DMS153 treated with DMSO at 0.1 percent for 48 hours (cell line): ENCODE results near the gene NDRG3.
"Not testable (repeated sequence)": the region's sequence is repeated elsewhere in the genome, so short reads cannot be mapped to it uniquely, and the experiment has no call there.

Source experiments
- DNase-seq: peaks from one replicate; lab custom pipeline; 2025; ENCODE audit not compliant: unreplicated experiment; lab: John Stamatoyannopoulos, UW

NDRG3 gene

DNA sequence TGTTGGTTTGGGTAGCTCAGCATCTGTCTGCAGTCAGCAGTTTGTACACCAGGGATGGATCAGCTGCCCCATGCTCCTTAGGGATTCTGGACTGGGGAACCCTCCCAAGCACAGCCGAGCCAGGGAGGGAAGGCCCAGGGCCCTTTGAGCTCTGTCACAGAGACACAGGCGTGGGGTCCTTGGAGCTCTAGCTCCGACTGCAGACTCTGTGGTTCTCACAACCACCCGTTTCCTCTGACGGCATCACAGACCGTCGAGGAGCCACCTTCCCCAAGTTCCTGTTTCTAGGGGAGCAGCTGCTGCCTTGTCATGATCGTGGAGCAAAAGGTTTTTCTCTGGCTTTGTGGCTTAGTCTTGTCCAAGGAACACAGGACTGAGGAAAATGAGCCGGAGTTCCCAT, 99.9 kb downstream of the NDRG3 start, which contains the start of gene SLA2:
Gene SLA2 (minus strand): TSS at position 199 of the 400 bp plus-strand sequence. CDS start 4,861 bp downstream, outside the sequence.
- DNase-seq = no peak

DNA sequence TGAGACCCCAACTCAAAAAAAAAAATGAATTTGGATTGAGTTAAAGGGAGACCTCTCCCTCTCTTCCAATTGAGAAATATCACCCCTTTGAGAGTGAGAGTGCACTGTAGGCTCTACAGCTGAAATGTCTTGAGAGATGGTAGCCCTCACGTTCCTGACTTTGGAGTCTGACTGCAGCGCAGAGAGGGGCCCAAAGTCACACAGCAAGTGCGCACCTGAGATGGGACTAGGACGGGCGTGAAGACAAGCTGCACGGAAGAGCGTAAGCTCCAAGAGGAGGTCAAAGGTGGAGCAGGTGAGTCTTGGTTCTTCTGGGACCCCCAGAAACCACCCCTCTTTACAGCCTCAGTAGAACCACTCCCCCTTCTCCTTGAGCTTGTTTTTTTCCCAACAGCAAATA, 100.5 kb downstream of the NDRG3 start:
- DNase-seq = no peak

DNA sequence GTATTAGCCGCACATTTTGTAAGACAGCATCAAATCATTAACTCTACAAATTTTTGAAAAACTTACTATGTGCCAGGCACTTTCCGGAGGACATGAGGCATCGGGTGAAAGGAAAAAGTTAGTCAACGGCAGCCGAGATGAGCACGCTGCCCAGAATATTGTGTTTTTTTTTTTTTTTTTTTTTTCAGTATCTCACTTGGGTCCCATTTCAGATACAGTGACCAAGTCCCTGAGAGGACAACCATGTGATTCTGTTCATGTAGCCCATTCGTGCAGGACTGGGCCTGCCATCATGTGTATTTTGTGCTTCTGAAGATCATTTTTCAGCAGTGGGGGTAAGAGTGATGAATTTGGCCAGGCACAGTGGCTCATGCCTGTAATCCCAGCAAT, 101.2 kb downstream of the NDRG3 start:
- DNase-seq = no peak

DNA sequence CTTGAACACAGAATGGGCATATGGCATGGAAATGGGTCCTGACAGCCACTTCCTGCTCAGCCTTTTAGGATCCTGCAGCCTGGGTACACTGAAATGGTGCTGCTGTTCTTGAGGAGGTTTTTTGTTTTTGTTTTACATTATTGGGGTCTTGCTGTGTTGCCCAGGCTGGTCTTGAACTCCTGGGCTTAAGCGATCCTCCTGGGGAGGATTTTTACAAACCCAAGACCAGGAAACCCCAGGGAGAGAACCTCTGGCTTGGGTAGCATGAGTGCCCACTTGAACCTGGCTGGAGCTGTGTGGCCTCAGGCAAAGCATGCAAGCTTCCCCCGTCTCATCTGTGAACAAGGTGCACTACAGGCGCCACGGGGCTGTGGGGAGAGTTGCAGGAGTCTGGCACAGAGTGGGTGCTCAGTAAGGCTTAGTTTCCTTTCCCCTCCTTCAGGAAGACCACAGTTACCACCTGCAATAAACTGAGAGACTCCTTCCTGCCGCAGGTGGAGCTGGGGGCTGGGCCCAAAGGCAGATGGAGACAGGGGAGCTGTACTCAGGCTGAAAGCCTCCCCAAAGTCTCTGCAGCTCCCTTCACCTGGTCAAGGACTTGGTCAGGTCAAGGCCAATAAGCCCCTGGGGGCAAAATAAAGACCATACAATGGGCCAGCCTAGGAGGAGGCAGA, 101.7 kb downstream of the NDRG3 start:
- DNase-seq = no peak

DNA sequence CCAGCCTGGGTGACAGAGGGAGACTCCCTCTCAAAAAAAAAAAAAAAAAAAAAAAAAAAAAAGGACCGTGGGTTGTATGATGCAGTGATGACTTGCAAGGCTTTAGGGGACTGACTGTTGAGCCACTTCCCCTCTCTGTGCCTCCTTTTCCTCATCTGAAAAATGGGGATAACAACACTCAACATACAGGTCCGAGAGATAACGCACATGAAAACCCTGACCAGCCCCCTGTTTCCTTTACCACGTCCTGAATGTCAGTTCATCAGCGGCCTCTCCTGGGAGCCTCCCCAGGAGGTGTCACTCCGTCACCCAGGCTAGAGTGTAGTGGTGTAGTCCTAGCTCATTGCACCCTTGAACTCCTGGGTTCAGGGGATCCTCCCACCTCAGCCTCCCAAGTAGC, 103.8 kb downstream of the NDRG3 start:
- no peak for DNase-seq

DNA sequence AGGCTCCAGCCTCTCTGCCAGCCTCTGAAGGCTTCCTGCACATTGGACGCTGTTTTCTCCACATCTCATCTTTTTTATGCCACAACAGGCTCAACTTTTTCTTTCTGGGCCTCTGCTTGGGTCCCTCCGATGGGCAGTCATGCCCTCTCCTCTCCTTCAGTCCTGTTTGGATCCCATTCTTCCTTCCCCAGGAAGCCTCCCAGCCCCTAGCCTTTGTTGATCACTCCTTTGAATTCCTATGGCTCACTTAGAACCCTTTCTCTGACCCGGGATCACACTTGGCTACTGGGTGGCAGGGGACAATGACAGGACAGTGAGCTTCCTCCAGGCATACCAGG, 104.4 kb downstream of the NDRG3 start:
- DNase-seq = no peak

DNA sequence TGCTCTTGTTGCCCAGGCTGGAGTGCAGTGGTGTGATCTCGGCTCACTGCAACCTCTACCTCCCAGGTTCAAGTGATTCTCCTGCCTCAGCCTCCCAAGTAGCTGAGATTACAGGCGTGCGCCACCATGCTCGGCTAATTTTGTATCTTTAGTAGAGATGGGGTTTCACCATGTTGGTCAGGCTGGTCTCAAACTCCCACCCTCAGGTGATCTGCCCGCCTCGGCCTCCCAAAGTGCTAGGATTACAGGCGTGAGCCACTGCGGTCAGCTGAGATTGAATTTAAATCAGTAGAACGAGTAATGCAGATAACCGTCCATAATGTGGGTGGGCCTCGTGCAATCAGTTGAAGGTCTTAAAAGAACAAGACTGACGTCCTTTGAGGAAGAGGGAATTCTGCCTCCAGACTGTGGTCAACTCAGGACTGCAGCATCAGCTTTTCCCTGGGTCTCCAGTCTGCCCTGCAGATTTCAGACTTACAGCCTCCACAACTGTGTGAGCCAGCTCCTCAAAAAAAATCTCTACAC, 107.0 kb downstream of the NDRG3 start:
- not testable (repeated sequence) for DNase-seq

DNA sequence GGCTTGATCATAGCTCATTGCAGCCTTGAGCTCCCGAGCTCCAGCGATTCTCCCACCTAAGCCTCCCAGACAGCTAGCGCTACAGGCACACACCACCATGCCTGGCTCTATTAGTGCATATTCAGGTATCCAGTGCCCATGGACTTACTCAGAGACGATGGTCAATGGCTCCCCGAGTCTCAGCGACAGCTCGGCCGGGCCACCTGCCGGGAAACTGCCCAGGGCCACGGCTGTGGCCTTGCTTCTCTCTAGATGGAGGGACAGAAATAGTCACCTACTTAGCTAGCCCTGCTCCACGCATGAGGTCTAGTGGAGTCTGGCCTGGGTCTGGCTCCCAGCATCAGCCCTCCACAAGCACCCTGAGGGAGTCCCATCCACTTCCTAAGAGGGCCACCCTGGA, 111.5 kb downstream of the NDRG3 start:
- DNase-seq = no peak

DNA sequence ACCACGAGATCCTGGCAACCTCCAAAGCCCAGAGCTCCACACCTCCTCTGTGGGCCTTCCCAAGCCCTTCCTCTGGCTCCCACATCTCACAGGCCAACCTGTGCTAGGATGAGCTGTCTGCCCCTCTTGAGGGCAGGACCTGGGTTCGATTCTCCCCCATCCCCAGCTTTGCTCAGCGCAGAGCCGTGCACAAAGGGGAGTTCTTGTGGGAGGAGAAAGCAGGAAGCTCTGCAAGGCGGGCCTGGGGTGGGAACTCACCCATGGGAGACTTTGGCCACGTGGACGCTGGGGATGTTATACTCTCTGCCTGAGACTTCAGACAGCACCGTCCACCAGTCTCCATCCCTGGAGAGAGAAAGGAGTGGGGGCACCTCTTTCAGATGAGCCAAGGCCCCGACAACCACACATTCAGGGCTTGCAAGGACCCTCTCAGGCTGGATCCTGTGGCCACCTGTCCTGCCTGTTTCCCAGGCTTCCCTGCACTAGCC, 112.6 kb downstream of the NDRG3 start:
- no peak for DNase-seq

DNA sequence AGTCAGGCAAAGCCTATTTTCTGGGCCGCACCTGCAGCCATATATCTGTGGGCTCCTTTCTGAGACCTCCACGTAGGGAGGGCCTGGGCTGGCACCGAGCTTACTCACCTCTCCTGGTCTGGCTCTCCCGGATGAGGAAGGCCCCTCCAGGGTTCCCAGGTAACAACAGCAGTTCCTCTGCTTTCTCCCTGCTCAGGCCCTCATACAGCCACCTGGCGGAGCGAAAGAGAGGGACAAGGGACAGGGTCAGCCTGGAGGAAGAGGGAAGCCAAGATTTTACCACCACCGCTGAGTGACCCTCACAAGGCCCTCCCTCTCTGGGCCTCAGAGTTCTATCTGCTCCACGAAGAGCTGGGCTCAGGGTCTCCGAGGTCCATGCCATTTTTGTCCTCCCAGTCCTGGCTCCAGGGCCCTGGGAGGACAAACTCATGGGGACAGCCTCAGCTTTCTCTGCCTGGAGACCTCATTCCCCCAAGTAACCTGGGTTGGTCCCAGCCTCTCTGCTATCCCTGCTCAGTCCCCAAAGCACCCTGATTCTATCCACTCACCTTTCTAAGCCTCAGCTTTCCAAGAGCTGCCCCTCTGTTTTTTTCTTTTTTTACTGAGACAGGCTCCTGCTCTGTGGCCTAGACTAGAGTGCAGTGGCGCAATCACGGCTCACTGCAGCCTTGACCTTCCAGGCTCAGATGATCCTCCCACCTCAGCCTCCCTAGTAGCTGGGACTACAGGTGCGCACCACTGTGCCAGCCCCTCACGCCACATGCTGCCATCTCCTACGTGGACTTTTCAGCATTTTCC, 113.2 kb downstream of the NDRG3 start:
- no peak for DNase-seq

DNA sequence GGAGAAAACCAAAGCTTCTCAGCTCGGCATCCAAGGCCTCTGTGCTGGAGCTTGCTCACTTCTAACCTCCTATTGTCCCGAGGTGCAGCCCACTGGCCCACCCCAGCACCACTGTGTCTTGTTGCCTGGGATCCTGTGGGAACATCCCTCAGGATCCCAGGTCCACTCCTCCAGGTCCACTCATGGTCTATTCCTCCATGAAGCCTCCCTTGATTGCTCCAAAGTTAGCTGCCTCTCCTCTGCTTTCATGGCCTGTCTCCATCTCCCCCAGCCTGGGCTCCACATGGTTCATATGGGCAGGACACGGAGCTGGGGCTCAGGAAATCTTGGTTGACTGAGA, 113.8 kb downstream of the NDRG3 start:
- DNase-seq = no peak

DNA sequence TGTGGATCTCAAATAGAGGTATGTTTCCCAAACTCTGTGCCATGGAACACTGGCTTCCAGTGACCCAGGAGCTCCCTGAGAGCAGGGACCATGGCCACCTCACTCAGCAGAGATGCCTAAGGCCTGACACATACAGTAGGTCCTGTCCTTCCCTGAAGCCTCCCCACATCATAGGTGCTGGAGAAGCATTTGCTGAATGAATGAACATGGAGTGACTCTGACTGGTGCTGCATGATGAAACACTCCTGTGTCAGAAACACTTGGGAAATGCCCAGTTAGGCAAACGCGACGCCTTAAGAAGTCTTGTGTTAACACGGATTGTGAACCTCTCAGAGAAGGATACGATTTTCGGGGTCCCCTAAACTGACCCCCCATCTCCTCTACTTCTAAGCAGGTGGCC, 114.2 kb downstream of the NDRG3 start:
- no peak for DNase-seq

DNA sequence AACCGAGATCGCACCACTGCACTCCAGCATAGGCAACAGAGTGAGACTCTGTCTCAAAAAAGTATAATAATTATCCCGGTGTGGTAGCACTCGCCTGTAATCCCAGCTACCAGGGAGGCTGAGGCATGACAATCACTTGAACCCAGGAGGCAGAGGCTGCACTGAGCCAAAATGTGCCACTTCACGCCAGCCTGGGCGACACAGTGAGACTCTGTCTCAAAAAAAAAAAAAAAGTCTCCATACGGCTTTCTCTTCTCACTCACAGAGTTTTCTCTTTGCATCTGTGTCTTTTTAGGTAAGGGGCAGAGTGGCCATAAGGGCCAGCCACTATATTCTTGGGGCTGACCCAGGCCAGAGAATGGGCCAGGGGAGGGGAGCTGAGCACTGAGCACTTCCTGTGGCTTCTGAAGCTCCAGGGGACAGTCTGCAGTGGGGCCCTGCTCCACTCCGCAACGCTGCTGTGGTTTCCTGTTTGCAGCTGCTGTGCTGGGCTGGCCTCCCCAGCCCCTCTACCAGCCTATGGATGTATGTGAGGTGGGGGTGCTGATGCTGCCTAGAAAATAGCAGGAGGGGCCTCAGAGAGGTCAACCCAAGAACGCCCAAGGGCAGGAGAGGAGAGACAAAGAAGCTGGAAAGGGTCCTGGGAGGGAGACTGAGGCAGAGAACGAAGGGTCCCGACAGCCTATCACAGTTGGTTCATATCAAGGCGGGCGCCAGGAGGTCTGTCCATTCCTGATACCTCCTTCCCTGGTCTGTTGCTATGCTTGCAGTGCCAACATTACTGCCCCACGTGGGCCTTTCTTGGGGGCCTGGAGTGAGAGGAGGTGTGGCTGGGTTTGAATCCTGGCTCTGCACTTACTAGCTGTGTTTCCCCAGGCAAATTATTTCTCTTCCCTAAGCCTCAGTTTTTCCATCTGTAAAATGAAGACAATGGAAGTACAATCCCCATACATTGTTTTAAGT, 115.9 kb downstream of the NDRG3 start:
- no peak for DNase-seq

DNA sequence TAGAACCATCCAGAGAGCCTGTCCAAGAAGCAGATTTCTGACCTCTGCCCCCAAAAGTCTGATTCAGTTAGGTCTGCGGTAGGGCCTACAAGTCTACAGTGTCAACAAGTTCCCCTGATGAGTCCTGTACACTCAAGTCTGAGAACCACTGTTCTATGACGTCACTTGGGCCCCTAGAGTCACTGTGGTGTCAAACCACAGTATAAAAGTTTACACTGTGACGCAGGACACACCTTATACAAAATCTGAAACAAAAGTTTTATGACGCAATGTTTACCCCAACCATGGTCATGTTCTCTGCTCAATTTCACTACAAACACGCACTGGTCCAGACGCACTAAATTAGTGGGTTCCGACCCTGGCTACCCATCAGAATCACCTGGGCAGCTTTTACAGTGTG, 117.8 kb downstream of the NDRG3 start:
- no peak for DNase-seq

DNA sequence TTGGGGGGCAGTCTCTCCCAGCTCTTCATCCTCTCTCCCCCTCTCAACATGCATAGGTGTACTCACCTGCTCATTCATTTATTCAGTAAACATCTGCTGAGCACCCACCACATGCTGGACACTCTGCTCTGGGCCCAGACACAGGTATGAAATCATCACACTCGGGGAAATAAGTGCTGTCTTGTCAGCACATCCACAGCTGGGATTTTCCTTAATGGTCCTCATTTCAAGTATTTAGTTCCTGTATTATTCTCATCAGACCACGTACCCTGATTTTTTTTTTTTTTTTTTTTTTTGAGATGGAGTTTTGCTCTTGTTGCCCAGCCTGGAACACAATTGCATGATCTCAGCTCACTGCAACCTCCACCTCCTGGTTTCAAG, 121.0 kb downstream of the NDRG3 start:
- no peak for DNase-seq

DNA sequence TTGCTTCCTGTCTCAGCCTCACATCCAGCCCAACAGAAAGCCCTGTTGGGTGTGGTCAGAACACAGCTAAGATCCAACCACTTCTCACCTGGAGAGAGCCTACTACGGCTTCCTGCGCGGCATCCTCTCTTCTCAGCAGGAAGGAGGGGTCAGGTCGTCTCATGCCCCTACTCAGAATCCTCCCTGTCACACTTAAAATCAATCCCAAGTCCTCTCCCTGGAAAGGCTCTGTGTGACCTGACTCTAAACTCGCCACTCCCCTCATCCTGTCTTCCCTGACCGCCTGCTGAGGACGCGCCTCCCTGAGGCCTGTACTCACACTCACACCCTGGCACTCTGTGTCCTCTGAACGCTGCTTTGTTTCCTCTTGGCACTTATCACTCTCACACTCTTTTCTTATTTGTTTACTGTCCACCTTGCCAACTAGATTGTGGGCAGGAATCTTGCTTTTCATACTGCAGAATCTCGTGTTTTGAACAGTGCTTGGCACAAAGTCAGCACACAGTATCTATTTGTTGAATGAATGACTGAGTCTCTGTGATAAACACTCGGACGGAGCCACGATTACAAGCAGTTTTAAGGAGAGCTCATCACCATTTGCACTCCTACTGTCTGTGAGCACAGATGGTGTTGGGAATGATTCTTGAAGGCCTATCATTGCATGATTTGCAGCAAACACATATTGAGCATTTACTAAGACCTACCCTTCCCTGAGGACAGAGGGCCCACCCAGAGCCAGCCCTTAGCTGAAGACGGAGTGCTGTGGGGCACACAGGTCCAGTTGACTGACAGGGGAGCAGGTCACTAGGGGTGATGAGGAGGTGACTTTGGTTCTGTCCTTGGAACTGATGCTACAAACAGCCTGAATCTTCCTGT, 121.6 kb downstream of the NDRG3 start:
- DNase-seq = no peak

DNA sequence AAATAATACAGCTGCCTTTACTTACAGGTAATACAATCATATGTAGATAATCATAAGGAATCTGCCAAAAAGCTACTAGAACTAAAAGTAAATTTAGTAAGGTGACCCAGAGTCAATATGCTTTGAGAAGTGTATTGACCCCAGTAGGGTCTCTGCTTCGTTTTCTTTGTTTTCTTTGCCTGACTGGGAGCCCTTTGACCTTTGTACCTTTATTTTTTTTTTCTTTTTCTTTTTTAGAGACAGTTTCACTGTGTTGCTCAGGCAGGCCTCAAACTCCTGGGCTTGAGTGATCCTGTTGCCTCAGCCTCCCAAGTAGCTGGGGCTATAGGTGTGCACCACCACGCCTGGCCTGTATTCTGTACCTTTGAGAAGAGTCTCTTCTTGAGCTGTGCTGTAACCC, 122.4 kb downstream of the NDRG3 start:
- DNase-seq = no peak

DNA sequence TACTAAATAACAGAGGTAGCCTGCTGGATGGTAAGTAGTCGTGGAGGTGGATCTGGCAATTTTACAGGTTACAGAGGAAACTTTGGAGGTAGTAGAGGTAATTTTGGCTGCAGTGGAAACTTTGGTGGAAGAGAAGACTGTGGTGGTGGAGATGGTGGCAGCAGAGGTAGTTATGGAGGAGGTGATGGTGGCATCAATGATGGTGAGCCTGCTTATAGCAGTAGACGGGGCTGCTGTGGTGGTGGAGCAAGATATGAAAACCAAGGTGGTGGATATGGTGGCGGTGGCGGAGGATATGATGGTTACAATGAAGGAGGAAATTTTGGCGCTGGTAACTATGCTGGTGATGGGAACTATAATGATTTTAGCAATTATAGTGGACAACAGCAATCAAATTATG, 125.0 kb downstream of the NDRG3 start:
- no peak for DNase-seq

DNA sequence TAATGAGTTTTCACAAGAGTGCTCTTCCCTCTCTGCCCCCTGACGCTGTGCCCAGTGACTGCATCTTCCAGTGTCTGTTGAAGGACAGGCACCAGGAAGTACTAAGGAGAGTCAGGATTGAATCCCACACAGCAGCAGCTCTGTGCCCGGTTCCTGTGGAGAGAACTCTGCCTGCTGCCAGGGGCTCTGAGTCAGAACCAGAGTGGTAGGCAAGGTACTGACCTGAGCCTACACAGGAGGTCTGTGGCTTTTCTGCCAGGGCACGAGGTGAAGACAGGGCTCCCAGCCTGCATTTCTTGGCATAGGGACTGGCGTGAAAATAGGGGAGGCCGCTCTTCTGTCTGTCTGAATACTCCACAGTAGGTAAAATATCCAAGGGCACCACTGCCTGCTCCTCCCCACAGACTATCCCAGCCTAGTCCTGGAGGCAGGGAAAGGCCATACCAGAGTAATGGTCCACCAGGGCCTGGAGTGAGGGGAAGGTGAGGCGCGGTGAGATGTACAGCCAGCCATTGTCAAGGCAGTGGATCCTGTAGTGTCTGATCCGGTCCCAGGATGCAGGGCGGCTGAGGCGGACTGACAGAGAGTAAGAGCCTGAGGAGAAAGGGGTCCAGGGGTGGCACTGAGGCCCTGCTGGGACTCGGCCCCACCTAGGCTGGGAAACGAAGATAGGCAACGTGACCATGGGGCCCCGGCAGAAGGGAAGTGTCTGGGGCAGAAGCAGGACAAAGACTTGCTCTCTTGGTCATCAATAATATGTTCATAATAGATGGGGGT, 130.9 kb downstream of the NDRG3 start:
- DNase-seq = no peak

DNA sequence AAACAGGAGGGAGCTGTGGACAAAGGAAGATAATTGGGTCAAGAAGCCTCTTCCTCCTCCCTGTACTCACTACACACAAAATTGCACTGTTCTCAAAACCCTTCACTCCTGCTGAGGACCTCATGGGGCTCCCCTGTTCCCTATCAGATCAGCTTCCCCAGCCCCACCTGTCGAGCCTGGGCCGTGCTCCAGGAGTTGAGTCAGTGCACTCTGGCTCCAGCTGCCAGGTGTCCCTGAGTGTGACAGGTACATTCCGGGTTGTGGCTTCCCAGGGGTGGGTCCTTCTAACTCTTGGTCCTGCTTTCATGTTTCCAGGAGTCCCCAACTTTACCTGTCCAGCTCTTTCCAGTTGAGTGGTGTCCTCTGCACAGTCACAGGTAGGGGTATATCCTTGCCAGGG, 131.9 kb downstream of the NDRG3 start:
- DNase-seq = no peak
